Uterus (tissue), 4 donors: ENCODE results near the gene PLCE1. TPM values are rescaled to one million over a fixed set of nuclear protein-coding genes. Genes with fewer than 3 reads are reported as not detected.
"Not testable (repeated sequence)": the region's sequence is repeated elsewhere in the genome, so short reads cannot be mapped to it uniquely, and the experiment has no call there.

Source experiments
- DNase-seq, 2 donors: peaks; one replicate each; pipeline ENCODE4 v3.0.0-alpha.2; 2019 to 2020
- H3K27ac ChIP-seq, 2 donors: fragments of 200-600 bp; sonication (generic); 1 replicate in 1 of 2; 2 replicates in 1 of 2; pipeline ENCODE4 v1.5.1; 2016 to 2018
- H3K27me3 ChIP-seq, 2 donors: fragments of 200-600 bp; sonication (generic); one replicate each; pipeline ENCODE4 v1.5.1; 2018 to 2019; ENCODE audit warnings: control low read depth in 1 of 2
- H3K36me3 ChIP-seq, 2 donors: fragments of 200-600 bp; sonication (generic); one replicate each; pipeline ENCODE4 v1.5.1; 2019; ENCODE audit warnings: control low read depth in 1 of 2
- H3K4me1 ChIP-seq, 2 donors: fragments of 200-600 bp; sonication (generic); one replicate each; pipeline ENCODE4 v1.5.1; 2018 to 2019; ENCODE audit warnings: control low read depth in 1 of 2
- H3K4me3 ChIP-seq, 2 donors: fragments of 200-600 bp; sonication (generic); 1 replicate in 1 of 2; 2 replicates in 1 of 2; pipeline ENCODE4 v1.5.1; 2018 to 2019; ENCODE audit warnings: mild to moderate bottlenecking in 1 of 2
- H3K9me3 ChIP-seq, 2 donors: fragments of 200-600 bp; sonication (generic); one replicate each; pipeline ENCODE4 v1.5.1; 2019; ENCODE audit warnings: control low read depth in 1 of 2
- CTCF ChIP-seq, 4 experiments: fragments of 200-600 bp in 2 of 4; fragments of 450-650 bp in 2 of 4; sonication (generic) in 2 of 4; IDR thresholded peaks; one replicate each; pipeline ENCODE4 v1.5.1; 2016 to 2019; ENCODE audit warnings: antibody characterized with exemption in 4 of 4, mild to moderate bottlenecking in 2 of 4, moderate library complexity in 1 of 4
- POLR2A ChIP-seq, 2 donors: fragments of 450-650 bp; IDR thresholded peaks; one replicate each; pipeline ENCODE4 v1.6.1; 2016; ENCODE audit warnings: antibody characterized with exemption in 2 of 2, mild to moderate bottlenecking in 1 of 2, moderate library complexity in 1 of 2
- intact Hi-C: fragments of 100-400 bp; cut with DNase I; formaldehyde crosslinking; loops from one replicate; pipeline ENCODE4 v1.15.1; 2023; ENCODE audit warnings: low total_unique reads
- total RNA-seq, 4 donors: library from RNA; depleted of rRNA in 3 of 4; stranded (reverse); fragments of >200 nt in 3 of 4; gene quantifications; one replicate each; pipeline versions ENCODE4 v1.1.0 to v1.2.4, GENCODE V29; 2014 to 2023
- donor health status: DM: yes; HTN: yes; CAD: no.

Gene PLCE1
- total RNA-seq, 4 donors from 2014 or later = 7.1 to 21.7 (median 12.9) TPM

- no peak overlapping the region for H3K4me3 ChIP-seq
- H3K9me3 ChIP-seq = no peaks in the 10 kb centered on the region
- intact Hi-C loops = no loop called here
- no peaks in the 10 kb centered on the region for H3K4me1 ChIP-seq
- no peaks in the 10 kb centered on the region for H3K36me3 ChIP-seq
- no peak overlapping the region for H3K27ac ChIP-seq
- DNase-seq = no peak
- no peaks in the 10 kb centered on the region for H3K27me3 ChIP-seq
- TF ChIP-seq POLR2A (IDR thresholded peaks at IDR 0.05) (no peak), CTCF (IDR thresholded peaks at IDR 0.05) (no peak)
Observed at GRCh38 chr10:93965911-93966310, 27.8 kb upstream of the PLCE1 start.

- H3K27me3 ChIP-seq = no peaks in the 10 kb centered on the region
- no peak for TF ChIP-seq POLR2A (IDR thresholded peaks at IDR 0.05)
- no peak for TF ChIP-seq CTCF (IDR thresholded peaks at IDR 0.05)
- no peaks in the 10 kb centered on the region for H3K36me3 ChIP-seq
- no peaks in the 10 kb centered on the region for H3K4me1 ChIP-seq
- no peaks in the 10 kb centered on the region for H3K9me3 ChIP-seq
- no peak overlapping the region for H3K4me3 ChIP-seq
- intact Hi-C loops = no loop called here
- DNase-seq = no peak
- no peak overlapping the region for H3K27ac ChIP-seq
Observed at GRCh38 chr10:93967756-93968155, 26.0 kb upstream of the PLCE1 start.

GRCh38 chr10:93968540-93968945, 25.2 kb upstream of the PLCE1 start:
- no peaks in the 10 kb centered on the region for H3K4me1 ChIP-seq
- no peaks in the 10 kb centered on the region for H3K9me3 ChIP-seq
- intact Hi-C loops = no loop called here
- DNase-seq = no peak
- H3K36me3 ChIP-seq = no peaks in the 10 kb centered on the region
- H3K27me3 ChIP-seq = no peaks in the 10 kb centered on the region
- TF ChIP-seq POLR2A (IDR thresholded peaks at IDR 0.05) = no peak
- no peak for TF ChIP-seq CTCF (IDR thresholded peaks at IDR 0.05)
- H3K27ac ChIP-seq = no peak overlapping the region
- H3K4me3 ChIP-seq = no peak overlapping the region

- DNase-seq, H3K27me3 ChIP-seq, H3K4me1 ChIP-seq, H3K4me3 ChIP-seq, intact Hi-C loops, H3K9me3 ChIP-seq, H3K36me3 ChIP-seq, H3K27ac ChIP-seq: not testable (repeated sequence)
Observed at GRCh38 chr10:93970433-93971010, 23.2 kb upstream of the PLCE1 start.

GRCh38 chr10:93973748-93974445, 19.8 kb upstream of the PLCE1 start:
- Histone ChIP-seq H3K36me3 (no peaks in the 10 kb centered on the region), H3K9me3 (no peaks in the 10 kb centered on the region), H3K27ac (no peak overlapping the region), H3K4me1 (no peaks in the 10 kb centered on the region), H3K4me3 (no peak overlapping the region), H3K27me3 (no peaks in the 10 kb centered on the region)
- TF ChIP-seq POLR2A (IDR thresholded peaks at IDR 0.05) (no peak), CTCF (IDR thresholded peaks at IDR 0.05) (no peak)
- DNase-seq = no peak
- intact Hi-C loops = no loop called here
